GM04504 (cell line): ENCODE results near the gene ASTL.

ENCODE experiments used
- DNase-seq: peaks from one replicate; pipeline ENCODE4 v3.0.0-alpha.2; 2012; ENCODE audit warnings: low read depth

Gene ASTL

DNA sequence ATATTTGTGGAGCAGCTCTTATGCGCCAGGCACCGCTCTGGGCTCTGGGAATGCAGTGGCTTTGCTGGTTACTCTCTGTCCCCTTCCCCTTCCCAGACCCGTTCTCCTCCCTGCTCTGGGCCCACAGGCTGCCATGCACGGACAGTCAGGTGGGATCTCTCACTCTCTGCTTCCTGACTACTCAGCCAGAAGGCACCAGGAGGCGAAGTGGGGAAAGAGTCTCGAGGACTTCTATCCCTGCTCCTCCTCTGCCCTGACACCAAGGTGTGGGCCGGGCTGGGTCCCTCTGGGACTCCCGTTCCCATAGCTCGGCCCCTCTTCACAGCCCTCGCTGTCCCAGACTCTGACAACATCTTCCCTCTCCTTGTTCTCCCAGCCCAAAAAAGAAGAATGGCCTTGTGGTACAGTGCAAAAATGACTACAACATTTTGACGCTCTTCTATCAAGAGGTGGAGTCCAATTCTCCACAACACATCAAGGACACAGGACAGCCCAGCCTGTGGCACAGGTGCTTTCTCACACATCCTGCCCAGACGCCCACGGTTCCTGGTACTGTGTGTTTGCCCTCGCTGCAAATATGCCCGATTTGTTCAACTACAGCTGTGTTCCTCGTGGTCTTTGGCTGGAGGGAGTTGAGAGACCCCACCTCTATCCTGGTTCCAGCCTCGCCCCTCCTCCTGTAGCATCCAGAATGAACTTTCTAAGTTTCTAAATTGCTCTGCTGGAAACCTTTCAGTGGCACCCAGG lies 21.0 kb upstream of the ASTL start:
- DNase-seq, result no peak

DNA sequence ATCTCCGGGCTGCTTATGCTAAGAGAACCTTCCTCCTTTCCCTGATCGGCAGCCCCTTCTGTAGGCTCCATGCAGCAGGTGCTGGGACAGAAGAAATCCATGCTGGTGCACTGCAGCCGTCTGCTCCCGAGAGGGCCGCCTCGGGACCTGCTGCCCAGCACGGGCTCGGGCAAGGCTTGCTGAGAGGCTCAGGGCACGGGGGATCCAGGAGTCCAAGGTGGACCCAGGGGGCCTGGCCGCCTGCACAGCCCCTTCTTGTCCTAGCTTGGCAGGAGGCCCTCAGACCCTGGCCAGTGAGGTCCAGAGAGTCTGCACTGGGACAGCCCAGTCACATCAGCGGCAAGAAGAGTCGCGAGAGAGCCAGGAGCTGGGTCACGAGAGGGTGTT lies 20.2 kb upstream of the ASTL start:
- DNase-seq, result no peak

DNA sequence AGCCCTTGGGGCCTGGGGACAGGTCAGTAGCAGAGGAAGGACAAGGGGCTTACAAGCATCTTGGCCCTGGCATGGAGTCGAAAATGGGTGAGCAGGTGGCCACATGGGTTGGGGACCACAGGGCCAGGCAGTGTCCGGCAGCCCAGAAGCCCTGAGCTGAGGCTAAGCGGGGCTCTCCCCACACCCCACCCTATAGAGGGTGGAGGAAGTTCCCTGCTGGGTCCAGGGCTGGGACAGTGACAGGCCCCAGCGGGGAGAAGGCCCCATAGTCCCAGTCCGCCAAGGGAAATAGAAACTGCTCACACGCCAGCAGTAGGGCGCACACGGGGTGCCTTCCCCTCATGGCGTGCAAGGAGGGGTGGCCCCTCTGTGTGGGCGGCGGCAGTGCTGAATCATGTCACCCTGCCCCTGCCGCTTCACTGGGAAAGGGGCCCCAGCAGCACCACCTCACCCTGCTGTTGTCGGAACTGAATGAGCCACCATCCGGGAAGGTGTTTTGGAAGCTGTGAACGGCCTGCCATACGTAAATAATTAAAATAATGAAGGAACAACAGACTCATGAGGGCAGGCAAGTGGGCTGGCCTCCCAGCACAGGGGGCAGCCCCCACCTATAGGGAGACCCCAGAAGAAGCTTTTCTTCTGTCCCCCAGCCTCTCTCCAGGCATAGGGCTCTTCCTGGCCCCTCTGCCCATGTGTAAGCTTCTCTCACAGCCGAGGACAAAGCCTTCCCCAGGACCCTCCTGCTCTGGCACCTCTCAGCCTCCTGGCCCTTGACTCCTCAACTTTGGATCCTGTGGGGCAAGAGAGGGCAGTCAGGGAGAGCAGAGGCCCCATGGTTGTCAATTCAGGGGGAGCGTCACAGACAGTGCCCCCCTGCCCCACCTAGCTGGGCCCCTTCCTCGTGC lies 19.6 kb upstream of the ASTL start:
- no peak for DNase-seq

DNA sequence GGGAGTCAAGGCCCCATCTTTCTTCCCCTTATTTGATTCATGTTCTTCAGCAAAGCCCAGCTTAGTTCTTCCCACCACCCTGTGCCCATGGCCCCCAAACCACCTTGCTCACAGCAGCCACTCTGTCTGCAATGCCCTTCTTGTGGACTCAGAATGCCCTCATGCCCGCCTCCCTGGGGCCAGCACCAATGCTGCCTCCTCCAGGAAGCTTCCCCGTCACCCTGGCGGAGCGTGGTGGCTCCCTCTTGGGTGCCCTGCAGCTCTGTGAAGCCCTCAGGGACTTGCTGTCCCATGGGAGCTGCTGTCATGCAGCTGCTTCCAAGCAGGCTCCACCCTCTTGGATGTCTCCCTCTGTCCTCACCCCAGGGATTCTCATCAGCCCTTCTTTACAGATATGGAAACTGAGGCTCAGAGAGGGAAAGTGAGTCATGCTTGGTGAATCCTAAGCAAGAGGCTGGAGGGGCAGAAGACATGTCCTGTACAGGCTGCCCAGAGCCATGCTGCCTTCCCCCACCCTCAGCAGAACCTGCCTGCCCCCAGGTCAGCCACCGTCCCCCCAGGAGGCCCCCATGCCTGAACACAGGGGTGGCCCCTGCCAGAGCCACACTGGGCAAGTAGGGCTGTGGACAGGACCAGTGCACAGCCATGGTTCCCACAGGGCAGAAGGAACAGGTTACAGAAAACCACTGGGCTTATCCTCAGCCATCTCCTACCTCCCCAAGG lies 18.8 kb upstream of the ASTL start:
- DNase-seq, result no peak

DNA sequence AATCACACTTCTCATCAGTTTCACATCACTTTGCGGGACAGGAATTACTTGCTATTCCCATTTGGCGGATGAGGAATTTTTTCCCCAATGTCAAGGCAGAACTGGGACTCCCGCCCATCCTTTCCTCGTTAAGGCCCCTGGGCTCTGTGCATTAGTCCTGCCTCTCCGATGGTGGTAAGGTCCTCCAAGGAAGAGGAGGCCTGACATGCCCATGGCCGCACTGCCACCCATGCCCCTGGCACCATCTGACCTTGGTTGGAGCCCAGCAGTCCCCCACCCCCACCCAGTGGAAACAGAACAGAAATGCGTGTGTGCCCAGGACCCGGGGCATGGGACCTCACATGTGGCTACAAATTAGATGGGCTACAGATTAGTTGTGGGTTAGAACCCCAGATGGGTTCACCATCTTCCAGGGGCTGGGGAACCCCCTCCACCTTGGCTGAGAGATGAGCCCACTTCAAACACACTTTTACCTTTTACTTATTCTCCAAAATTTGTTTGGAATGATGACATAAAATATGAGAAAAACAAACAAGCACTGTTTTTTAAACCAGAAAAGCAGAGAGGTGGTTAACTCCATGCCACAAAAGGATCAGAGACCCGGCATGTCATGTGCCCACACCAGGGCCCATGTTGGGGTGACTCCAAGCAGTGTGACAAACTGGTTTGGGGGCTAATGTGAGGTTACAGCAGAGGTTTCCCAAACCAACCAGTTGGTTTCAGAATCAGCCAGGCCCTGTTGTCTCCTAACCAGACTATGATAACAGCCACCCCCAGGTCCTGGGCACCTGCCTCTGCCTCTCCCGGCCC lies 17.9 kb upstream of the ASTL start:
- DNase-seq, result no peak

DNA sequence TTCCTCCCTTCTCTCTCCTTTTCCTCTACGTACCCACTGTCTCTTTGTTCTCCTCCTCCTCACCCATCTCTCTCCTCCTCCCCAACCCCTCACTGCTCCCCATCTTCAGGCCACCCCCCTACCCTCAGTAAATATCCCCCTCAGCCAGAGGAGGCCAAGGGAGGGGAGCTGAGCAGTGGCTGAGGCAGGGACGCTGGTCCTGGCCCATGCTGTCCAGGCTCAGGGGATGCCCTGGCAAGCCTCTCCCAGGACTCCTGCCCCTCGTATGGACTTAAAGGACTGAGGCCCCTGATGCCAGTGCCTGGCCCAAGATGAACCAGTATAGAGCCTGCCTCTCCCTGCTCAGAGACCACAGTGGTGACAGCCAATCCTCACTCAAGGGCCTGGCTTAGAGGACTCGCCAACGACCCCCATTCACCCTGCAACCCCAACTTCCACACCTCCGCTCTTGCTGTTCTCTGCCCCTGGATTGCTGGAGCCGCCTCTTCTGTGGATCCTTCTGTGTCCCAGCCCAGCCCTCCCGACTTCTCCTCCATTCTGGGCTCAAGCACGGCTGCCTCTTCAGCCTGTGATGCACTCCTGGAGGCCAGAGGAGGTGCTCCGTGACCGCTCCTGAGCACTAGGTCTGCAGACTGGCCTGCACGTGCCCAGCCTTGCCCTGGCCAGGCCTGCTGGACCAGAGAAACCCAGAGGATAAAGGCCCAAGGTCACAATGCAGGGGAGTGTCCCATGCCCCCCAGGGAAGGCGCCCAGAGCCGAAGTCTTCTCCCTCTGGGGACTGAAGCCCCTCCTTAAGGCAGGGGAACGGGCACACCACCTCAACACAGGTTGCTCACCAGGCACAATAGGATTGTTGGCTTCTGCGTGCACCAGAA lies 16.4 kb upstream of the ASTL start:
- DNase-seq, result no peak

DNA sequence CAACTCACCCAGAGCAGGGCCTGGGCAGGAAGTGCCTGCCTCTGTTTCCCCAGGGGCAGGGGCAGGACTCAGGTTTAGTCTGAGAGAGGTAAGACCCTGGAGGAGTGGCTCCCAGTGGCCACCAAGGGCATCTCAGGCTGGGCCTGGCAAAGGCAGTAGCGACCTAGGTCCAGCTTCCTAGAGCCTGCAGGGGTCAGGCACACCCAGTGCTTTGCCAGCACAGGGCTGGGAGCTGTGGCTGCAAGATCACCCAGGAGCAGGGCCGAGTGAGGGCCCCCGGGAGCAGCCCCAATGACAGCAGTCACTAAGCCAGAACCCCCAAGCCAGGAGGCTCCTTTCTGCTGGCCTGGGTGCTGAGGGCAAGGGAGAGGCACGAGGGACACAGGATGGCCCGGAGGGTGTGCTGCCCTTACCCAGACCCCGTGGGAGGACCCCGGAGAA lies 15.7 kb upstream of the ASTL start:
- no peak for DNase-seq

DNA sequence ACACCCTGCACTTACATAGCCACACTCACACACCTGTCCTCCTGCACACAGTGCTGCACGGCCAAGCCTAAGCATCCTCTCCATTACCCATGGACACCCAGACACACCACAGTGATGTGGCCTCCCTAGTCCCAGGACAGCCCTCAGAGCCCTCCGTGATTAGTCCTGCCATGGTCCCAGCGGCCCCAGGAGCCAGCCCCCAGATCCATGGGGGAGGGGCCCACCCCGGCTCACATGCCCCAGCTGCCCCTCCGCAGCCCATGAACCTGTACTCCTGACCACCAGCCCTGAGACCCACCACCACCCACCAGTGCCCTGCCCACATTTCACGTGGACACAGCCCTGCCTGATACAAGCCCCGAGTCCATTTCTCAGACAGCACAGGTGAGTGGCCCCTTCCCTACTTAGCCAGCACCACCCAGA lies 15.0 kb upstream of the ASTL start:
- no peak for DNase-seq

DNA sequence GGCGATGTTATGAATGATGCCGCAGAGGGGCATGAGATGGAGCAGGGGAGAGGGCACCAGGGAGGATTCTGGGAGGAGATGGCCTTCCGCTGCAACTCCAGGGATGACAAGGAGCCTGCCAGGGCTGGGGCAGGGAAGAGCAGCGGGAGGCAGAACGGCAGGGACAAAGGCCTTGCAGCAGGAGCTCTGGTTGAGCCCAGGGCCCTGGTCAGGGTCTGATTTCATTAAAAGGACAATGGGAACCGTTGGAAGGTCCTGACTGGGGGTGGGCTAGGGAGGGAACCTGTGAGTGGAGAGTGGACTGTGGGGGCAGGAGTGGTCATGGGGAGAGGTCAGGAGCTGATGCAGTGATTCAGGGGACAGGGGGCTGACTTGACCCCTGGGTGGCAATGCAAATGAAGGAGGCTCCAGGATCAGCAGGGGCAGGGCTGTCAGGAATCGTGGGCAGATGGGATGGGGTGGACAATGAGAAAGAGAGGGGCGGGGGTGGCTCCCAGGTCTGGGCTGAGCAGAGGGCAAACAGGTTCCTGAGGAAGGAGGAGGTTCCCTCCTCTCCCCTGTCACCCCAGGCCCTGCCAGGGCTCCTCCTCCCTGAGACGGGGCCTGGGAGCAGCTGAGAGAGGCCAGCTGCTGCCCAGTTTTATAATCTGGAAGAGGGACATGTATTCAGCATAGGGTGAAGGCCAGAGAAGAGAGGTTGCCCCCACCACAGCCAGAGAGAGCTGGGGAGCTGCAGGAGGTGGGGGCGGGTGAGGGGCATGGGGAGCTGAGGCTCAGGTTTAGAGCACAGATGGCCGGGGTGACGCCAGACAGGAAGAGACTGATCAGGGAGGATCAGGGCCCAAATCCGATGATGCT lies 14.2 kb upstream of the ASTL start:
- no peak for DNase-seq

DNA sequence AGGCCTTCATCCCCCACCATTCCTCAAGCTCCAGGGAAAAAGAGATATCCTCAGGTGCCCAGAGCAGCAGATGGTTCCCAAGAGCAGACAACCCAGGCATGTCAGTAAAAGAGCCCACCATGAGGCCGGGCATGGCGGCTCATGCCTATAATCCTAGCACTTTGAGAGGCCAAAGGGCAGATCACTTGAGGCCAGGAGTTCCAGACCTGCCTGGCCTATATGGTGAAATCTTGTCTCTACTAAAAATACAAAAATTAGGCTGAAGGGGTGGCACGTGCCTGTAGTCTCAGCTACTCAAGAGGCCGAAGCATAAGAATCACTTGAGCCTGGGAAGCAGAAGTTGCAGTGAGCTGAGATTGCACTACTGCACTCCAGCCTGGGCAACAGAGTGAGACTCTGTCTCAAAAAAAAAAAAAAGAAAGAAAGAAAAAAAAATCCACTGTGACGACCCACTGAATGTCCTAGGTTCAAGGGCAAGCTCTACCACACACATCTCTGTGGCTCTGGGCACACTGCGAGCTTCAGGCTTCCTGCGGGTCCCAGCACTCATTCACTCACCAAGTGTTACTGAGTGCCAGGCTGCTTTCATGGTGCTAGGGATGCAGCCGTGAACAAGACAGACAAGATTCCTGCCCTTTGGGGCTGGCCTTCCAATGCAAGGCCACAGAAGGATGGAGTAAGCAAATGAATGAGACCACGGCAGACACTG lies 13.4 kb upstream of the ASTL start:
- no peak for DNase-seq

DNA sequence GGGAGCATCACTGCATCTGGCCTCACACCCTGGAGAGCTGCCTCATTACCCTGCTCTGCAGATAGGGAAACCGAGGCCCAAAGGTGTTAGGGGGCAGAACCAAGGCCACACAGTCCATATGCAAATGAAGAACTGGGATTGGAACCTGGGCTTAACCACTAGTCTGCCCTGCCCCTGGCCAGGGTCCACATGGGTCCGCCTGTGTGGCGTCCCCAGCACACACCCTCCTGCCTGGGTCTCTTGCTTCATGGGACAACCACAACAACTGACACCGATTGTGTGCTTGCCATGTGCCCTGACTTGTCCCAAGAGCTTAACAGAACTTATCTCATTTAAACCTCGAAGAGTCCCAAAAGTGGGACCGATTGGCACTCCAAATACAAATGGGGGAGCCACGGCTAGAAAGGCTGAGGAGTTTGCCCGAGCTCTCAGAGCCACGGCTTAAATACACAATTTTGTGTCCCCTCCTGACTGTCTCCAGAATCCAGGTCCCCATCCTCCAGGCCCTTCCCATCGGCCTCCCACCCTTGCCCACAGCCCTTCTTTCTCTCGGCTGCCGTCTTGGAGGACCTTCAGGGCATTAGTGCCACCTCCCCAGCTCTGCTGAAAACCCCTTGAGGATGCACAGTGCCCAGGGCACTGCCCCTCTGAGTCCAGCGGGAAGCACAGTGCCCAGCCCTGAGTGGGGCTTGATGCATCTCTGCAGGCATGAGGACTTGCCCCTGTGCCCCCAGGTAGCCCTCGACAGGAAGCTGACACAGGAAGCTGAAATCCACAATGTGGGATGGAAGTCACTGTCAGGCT lies 12.7 kb upstream of the ASTL start:
- DNase-seq, result no peak

DNA sequence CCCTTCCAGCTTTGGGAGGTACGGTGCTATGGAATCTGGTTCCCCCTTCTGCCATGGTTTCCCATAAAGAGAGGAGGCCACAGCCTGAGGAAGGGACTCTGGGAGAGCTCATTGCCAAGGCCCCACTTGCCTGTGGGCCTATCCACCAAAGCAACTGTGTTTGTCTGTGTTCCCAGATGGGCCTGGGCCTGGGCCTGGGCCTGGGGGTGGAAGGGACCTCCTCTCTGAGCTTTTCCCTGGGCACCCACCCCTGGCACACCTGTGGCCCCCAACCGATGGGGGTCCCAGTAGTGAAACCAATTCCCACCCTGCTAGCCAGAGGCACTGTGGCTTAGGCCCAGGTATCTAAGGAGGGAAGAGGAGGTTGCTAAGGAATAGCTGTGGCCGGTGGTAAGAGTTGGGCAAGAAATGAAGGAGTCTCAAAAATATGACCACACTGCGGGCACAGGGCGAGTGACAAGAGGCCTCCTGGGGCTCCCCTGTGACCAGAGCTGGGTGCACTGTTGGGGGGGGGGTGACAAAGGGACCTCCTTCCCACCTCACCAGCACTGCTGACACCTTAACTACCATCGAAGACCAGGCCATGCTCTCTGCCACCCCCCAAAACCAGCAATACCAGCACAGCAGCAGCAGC lies 11.8 kb upstream of the ASTL start:
- DNase-seq, result no peak

DNA sequence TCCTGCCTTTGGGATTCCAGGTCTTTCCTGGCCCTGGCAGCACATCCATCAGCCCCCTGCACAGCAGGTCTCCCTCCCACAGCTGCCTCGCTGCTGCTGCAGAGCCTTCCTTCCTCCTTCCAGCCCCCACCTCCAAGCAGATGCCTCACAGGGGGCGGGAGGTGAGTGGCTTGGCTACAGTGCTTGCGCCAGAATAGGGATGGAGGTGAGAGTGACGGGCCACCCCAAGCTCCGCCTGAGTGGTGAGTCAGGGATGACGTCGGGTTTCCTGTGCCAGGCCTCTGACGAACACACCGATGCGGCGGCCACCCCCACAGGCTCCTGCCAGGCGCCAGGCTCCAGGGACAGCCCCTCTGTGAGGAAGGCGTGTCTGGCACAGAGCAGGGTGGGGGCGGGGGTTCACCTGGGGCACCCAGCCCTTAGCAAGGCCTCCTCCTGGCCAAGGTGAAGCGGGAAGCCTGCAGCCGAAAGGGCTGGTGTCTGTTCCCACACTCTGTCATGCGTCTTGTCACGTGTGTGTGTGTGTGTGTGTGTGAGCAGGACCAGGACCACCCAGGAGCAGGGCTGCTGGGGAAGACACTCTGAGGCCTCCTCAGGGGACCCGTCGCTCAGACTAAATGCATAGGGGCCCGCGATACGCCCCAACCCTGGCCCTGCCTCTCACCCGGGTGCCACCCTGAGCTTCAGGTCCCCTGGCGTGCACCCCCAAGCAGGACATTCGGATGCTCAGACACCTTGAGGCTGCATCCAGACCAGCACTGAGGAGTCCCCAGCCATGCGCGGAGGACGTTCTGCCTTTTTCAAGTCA lies 10.3 kb upstream of the ASTL start:
- peak; percentile 35 for DNase-seq

DNA sequence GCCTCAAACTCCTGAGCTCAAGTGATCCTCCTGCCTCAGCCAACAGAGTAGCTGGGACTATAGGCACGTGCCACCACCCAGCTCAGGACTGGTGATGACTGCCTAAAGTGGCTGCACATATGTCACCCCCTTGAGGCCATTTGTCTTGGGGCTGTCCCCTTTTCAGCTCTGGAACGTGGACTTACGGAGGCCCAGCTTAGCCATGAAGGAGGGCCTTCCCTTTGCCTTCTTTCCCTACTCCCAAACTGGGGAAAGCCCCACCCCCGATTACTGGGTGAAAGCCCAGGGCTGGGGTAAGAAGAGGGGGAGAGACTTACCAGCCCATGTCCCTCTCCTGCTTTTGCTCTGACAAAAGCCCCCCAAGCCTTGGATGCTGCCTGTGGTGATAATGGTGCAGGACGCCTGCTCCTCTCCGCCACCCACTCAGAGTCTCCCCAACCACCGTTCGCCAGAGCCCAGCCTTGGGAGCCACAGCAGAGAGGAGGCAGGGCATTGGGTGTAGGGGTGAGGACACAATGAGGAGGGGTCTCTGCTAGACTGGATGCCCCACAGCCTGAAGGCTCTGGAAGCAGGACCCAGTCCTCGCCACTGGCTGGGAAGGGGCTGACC lies 9.4 kb upstream of the ASTL start:
- DNase-seq, result no peak

DNA sequence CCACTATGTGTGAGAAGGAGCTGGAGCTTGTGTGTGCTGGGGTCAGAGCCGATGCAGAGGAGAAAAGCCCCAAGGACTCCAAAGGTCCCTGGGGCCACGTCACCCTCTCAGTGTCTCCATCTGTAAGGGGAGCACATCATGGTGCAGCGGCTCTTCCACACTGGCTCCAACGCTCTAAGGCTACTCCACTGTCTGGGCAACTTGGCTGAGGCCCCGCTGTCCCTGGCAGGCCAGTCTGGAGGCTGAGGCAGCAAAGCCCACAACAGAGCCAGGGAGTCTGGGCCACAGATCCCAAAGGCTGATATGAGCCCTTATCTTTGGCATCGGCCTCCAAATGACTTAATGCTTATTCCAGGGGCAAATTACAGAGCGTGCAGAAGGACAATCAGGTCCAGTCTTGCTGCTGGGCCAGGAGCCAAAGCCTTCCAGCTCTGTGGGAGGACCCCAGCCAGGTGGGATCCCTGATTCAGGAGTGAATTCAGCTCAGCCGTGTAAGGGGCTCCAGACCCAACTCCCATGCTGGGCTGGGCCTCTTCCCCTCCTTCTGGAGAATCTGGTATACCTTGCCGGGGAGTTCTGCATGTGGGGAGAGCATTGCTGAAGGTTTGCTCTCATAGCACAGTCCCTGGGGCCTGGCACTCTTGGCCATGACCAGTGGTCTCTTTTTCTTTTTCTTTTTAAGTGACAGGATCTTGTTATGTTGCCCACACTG lies 8.7 kb upstream of the ASTL start:
- DNase-seq, result no peak
